GM10266 (cell line): ENCODE data around the gene TMEM61.
A peak's percentile ranks its signal among the peaks of the same experiment; 100 is the strongest.

Experiments used
- DNase-seq: peaks from one replicate; pipeline ENCODE4 v3.0.0; 2012; ENCODE audit errors: extremely low spot score
- CTCF ChIP-seq: IDR thresholded peaks from 2 replicates; pipeline ENCODE4 v1.5.1; 2012; ENCODE audit warnings: mild to moderate bottlenecking, low read depth; ENCODE audit not compliant: control insufficient read depth, insufficient read depth; ENCODE audit errors: missing control alignments

Gene TMEM61

DNA sequence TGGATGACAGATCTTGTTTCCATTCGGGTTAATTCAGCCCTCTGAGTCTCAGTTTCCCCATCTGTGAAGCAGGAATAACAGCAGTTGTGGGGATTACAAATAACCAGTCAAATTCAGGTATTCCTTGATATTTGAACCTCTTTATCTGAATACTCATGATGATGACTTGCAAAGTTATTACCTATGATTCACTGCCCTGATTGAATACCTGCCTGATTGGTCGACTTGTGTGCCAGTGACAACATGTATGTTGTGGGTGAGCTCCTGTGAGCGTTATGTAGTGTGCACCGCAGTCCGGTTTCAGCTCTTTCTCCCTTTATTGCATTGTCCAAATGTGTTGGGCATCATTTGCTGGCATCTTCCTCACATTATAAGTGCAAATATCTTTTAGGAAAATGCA lies 9.5 kb upstream of the TMEM61 start:
- DNase-seq, result no peak
- no peak for TF ChIP-seq CTCF

- TF ChIP-seq CTCF, result no peak
- DNase-seq, result peak; percentile 38
Observed at GRCh38 chr1:54971317-54971791, 9.1 kb upstream of the TMEM61 start.

GRCh38 chr1:54972436-54972835 lies 8.0 kb upstream of the TMEM61 start:
- DNase-seq, result no peak
- no peak for TF ChIP-seq CTCF

GRCh38 chr1:54973205-54973921 lies 7.1 kb upstream of the TMEM61 start:
- peak; percentile 17 for TF ChIP-seq CTCF
- peak; percentile 8 for DNase-seq

GRCh38 chr1:54975356-54976108 lies 4.9 kb upstream of the TMEM61 start:
- DNase-seq, result peak; percentile 2
- TF ChIP-seq CTCF, result no peak

DNA sequence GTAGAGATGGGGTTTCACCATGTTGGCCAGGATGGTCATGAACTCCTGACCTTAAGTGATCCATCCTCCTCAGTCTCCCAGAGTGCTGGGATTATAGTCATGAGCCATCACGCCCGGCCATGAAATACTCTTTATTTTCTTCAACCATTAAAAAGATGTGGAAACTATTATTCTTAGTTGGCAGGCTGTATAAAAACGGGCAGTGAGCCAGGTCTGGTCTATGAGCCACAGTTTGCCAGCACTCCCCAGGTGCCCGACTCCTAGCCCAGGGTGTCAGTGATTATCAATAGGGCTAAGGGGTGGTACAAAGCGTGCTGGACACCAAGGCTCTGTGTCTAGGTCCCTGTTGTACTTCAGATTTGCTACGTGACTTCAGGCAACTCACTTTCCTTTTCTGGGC lies 3.7 kb upstream of the TMEM61 start:
- DNase-seq, result peak; percentile 3
- no peak for TF ChIP-seq CTCF

DNA sequence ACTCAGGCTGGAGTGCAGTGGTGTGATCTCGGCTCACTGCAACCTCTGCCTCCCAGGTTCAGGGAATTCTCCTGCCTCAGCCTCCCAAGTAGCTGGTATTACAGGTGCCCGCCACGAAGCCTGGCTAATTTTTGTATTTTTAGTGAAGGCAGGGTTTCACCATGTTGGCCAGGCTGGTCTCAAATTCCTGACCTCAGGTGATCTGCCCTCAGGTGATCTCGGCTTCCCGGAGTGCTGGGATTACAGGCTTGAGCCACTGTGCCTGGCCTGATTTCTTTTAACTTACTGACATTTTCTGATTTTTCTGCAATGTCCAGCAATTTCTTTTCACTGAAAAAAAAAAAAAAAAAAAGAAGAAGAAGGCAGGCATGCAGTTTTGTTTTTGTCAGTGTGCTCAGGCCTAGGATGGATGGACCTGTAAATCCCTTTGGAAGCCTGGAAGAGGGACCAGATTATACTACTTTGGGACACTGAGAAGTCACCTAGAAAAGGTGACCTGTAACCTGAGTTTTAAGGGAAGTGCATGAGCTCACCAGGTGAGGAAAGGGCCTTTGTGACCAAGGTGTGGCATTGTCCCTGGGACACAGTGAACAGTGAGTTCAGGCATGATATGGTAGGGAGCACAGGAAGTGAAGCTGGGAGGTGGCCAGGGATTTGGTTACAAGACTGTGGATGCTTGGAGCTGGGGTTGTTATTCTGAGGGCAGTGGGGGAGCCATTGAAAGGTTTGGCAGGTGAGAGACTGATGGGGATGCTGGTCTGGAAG lies 2.7 kb upstream of the TMEM61 start:
- DNase-seq, result no peak
- TF ChIP-seq CTCF, result no peak
